GM21381 (cell line): Measurements from ENCODE around the gene JAKMIP1.

ENCODE experiments used
- ATAC-seq: cut with Tn5 transposase; IDR thresholded peaks from one replicate; pipeline ENCODE4 v1.9.1; 2021; ENCODE audit warnings: mild to moderate bottlenecking, moderate library complexity; ENCODE audit not compliant: unreplicated experiment

JAKMIP1 gene

GRCh38 chr4:6047130-6047673, 153.1 kb downstream of the JAKMIP1 start:
- no peak for ATAC-seq

GRCh38 chr4:6046526-6047129, 153.7 kb downstream of the JAKMIP1 start:
- ATAC-seq, result no peak

- no peak for ATAC-seq
Measured at GRCh38 chr4:6044805-6045204, 155.5 kb downstream of the JAKMIP1 start.

GRCh38 chr4:6044276-6044675, 156.1 kb downstream of the JAKMIP1 start:
- no peak for ATAC-seq

- no peak for ATAC-seq
Measured at GRCh38 chr4:6043843-6044242, 156.5 kb downstream of the JAKMIP1 start.

- no peak for ATAC-seq
Measured at GRCh38 chr4:6043188-6043587, 157.2 kb downstream of the JAKMIP1 start.

GRCh38 chr4:6042293-6043063, 157.9 kb downstream of the JAKMIP1 start:
- ATAC-seq, result no peak

GRCh38 chr4:6041800-6042199, 158.5 kb downstream of the JAKMIP1 start:
- no peak for ATAC-seq

GRCh38 chr4:6038711-6039110, 161.6 kb downstream of the JAKMIP1 start:
- ATAC-seq, result no peak

GRCh38 chr4:6035786-6036185, 164.6 kb downstream of the JAKMIP1 start:
- ATAC-seq, result no peak

- no peak for ATAC-seq
Measured at GRCh38 chr4:6033381-6033780, 167.0 kb downstream of the JAKMIP1 start.

GRCh38 chr4:6032249-6033244, 167.8 kb downstream of the JAKMIP1 start:
- no peak for ATAC-seq

GRCh38 chr4:6031846-6032245, 168.5 kb downstream of the JAKMIP1 start:
- ATAC-seq, result no peak

- ATAC-seq, result no peak
Measured at GRCh38 chr4:6030679-6031078, 169.7 kb downstream of the JAKMIP1 start.

GRCh38 chr4:6029254-6029653, 171.1 kb downstream of the JAKMIP1 start:
- no peak for ATAC-seq

GRCh38 chr4:6028168-6028567, 172.2 kb downstream of the JAKMIP1 start:
- ATAC-seq, result no peak

- ATAC-seq, result no peak
Measured at GRCh38 chr4:6027392-6027791, 173.0 kb downstream of the JAKMIP1 start.

GRCh38 chr4:6024313-6024960, 175.9 kb downstream of the JAKMIP1 start:
- no peak for ATAC-seq

GRCh38 chr4:6023731-6024130, 176.6 kb downstream of the JAKMIP1 start:
- ATAC-seq, result no peak

- no peak for ATAC-seq
Measured at GRCh38 chr4:6022607-6023288, 177.6 kb downstream of the JAKMIP1 start.
